WTC11 (cell line): Measurements from ENCODE around the gene DHTKD1.

Experiments used
- CTCF ChIP-seq: fragments of 200-600 bp; IDR thresholded peaks from 2 replicates; pipeline ENCODE4 v1.8.0; 2022; ENCODE audit warnings: antibody characterized with exemption
- E2F1 ChIP-seq: sonication (generic); formaldehyde crosslinking; IDR thresholded peaks from 2 replicates; pipeline ENCODE4 v1.8.0; 2022; ENCODE audit warnings: mild to moderate bottlenecking, missing genetic modification reagents
- NFYB ChIP-seq: sonication (generic); formaldehyde crosslinking; conservative IDR thresholded peaks from 2 replicates; pipeline ENCODE4 v1.8.0; 2022; ENCODE audit warnings: low read depth, missing genetic modification reagents
- ZBTB21 ChIP-seq: sonication (generic); formaldehyde crosslinking; IDR thresholded peaks from 2 replicates; pipeline ENCODE4 v1.8.1; 2023; ENCODE audit warnings: mild to moderate bottlenecking, missing genetic modification reagents, borderline replicate concordance

GRCh38 chr10:12025591-12025990, 43.2 kb upstream of the DHTKD1 start:
- TF ChIP-seq CTCF, result no peak
- TF ChIP-seq NFYB, result no peak
- TF ChIP-seq ZBTB21 (CRISPR knock-in tag), result no peak
- no peak for TF ChIP-seq E2F1 (CRISPR knock-in tag)
